Ovary (tissue), 9 donors: ENCODE results near the gene CACNA2D4. TPM values are rescaled to one million over a fixed set of nuclear protein-coding genes. Genes with fewer than 3 reads are reported as not detected.

Source experiments
- DNase-seq, 5 donors: peaks; one replicate each; pipeline ENCODE4 v3.0.0-alpha.2; 2019 to 2020
- H3K27ac ChIP-seq, 2 donors: fragments of 200-600 bp; one replicate each; pipeline versions ENCODE4 v1.5.1 to v1.8.0; 2019 to 2022
- H3K27me3 ChIP-seq: fragments of 200-600 bp; one replicate; pipeline ENCODE4 v1.8.0; 2022
- H3K36me3 ChIP-seq: fragments of 200-600 bp; sonication (generic); one replicate; pipeline ENCODE4 v1.5.1; 2019
- H3K4me1 ChIP-seq: one replicate; pipeline ENCODE4 v1.8.1; 2013; ENCODE audit warnings: mild to moderate bottlenecking, moderate library complexity; ENCODE audit not compliant: insufficient read depth
- H3K4me3 ChIP-seq: fragments of 200-600 bp; sonication (generic); one replicate; pipeline ENCODE4 v1.5.1; 2017
- H3K9me3 ChIP-seq, 2 donors: fragments of 200-600 bp in 1 of 2; sonication (generic) in 1 of 2; one replicate each; pipeline versions ENCODE4 v1.5.1 to v1.8.1; 2013 to 2019; ENCODE audit warnings: mild to moderate bottlenecking in 1 of 2, moderate library complexity in 1 of 2
- CTCF ChIP-seq, 3 donors: fragments of 450-650 bp in 2 of 3; fragments of 200-600 bp in 1 of 3; IDR thresholded peaks; one replicate each; pipeline versions ENCODE4 v1.5.1 to v1.8.0; 2016 to 2022; ENCODE audit warnings: antibody characterized with exemption in 3 of 3, mild to moderate bottlenecking in 1 of 3
- EP300 ChIP-seq: sonication (generic); formaldehyde crosslinking; IDR thresholded peaks from one replicate; pipeline ENCODE4 v1.6.1; 2017; ENCODE audit warnings: antibody characterized with exemption
- POLR2A ChIP-seq: fragments of 450-650 bp; IDR thresholded peaks from one replicate; pipeline ENCODE4 v1.6.1; 2017; ENCODE audit warnings: antibody characterized with exemption, mild to moderate bottlenecking, moderate library complexity
- WGBS, 3 donors: extraction: QIAGEN DNeasy Blood & Tissue Kit in 1 of 3; methylation state at CpG; one replicate each; pipeline versions ENCODE4 v1.1.5 to v1.1.7; 2013 to 2017; 5-methylcytosine and 5-hydroxymethylcytosine counted together
- intact Hi-C, 4 donors: fragments of 100-400 bp; cut with DNase I; formaldehyde crosslinking; loops; one replicate each; pipeline versions ENCODE4 v1.11.0 to v1.15.1; 2022 to 2023
- polyA plus RNA-seq, 2 donors: library from polyadenylated mRNA; stranded (reverse); fragments of 200-250 nt in 1 of 2; fragments of 350-450 nt in 1 of 2; fragmentation: Illumina TruSeq in 1 of 2; extraction: RNeasy Lipid Tissue Mini Kit (QIAGEN cat#74804) in 1 of 2; gene quantifications; one replicate each; pipeline ENCODE4 v1.2.3, GENCODE V29; 2013 to 2014
- total RNA-seq, 7 donors: library from RNA; depleted of rRNA in 2 of 7; stranded (reverse); fragments of >200 nt in 2 of 7; fragmentation: NEBNext Ultra II Directional in 3 of 7; extraction: Animal tissue kit (Norgen Biotek cat#: 25700) in 3 of 7; gene quantifications; one replicate each; pipeline versions ENCODE4 v1.1.0 to v1.2.4, GENCODE V29; 2016 to 2023
- donor health status: DM: no; HTN: no; CAD: no; lungs with moderate emphysema.
- donor health status: DM: no; HTN: no; CAD: no.
- donor health status: Bipolar disorder and iron deficiency.
- donor health status: DM: yes; HTN: yes; CAD: no.
- donor health status: DM: no; HTN: no; CAD: no.
- donor health status: DM: yes; HTN: yes; CAD: no.

The CACNA2D4 gene
- total and polyA plus RNA-seq, 9 donors = 2.1 to 6.8 (median 3.2) TPM

- WGBS, 3 donors = 96 to 99% (median 98%) methylated on average over 2 of the region's 2 CpGs
- Histone ChIP-seq H3K4me3 (no peak overlapping the region), H3K27ac (no peak overlapping the region), H3K4me1 (no peaks in the 10 kb centered on the region), H3K27me3 (no peaks in the 10 kb centered on the region), H3K36me3 (no peaks in the 10 kb centered on the region), H3K9me3 (no peaks in the 10 kb centered on the region)
- TF ChIP-seq CTCF (IDR thresholded peaks at IDR 0.05) (no peak), EP300 (no peak), POLR2A (no peak)
- intact Hi-C loops = no loop called here
- no peak for DNase-seq
Measured at GRCh38 chr12:1747609-1748008, 170.8 kb downstream of the CACNA2D4 start.

DNA sequence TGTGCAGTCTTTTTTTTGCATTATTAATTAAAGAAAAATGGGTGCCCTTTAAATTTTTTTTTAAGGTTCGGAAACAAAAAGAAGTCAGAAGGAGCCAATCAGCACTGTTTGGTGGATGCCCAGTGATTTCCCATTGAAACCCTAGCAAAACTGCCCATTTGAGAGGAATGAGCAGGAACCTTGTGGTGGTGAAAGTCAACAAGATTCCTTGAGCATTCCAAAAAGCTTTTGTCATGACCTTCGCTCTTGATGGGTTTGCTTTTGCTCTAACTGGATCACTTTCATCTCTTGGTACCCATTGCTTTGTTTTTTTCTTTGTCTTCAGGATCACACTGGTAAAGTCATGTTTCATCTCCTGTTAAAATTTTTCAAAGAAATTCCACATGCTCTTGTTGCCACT lies 173.5 kb downstream of the CACNA2D4 start:
- H3K4me1 ChIP-seq = peaks cover 3% of the 10 kb centered on the region
- H3K36me3 ChIP-seq = no peaks in the 10 kb centered on the region
- DNase-seq = no peak
- no peaks in the 10 kb centered on the region for H3K27me3 ChIP-seq
- no peak overlapping the region for H3K27ac ChIP-seq
- TF ChIP-seq POLR2A = no peak
- TF ChIP-seq EP300 = no peak
- no peak for TF ChIP-seq CTCF (IDR thresholded peaks at IDR 0.05)
- H3K9me3 ChIP-seq = no peaks in the 10 kb centered on the region
- intact Hi-C loops = no loop called here
- 96 to 97% (median 96%) methylated on average over 2 of the region's 2 CpGs for WGBS, 3 donors
- H3K4me3 ChIP-seq = no peak overlapping the region

Other genes with a start within 250 kb of the CACNA2D4 start
- gene ADIPOR2, start 227.6 kb downstream of the CACNA2D4 start, total RNA-seq = 10 to 100 TPM; 21.5 to 91.8 (median 42.0) TPM
- 10 to 100 TPM; 25.6 to 65.4 TPM for gene ADIPOR2, start 227.6 kb downstream of the CACNA2D4 start, polyA plus RNA-seq
- not detected for gene LRTM2, start 98.1 kb downstream of the CACNA2D4 start, total RNA-seq
- not detected for gene LRTM2, start 98.1 kb downstream of the CACNA2D4 start, polyA plus RNA-seq
- gene DCP1B, start 85.8 kb upstream of the CACNA2D4 start, total RNA-seq = 10 to 100 TPM; 13.5 to 20.8 (median 17.2) TPM
- 10 to 100 TPM; 15.2 to 22.9 TPM for gene DCP1B, start 85.8 kb upstream of the CACNA2D4 start, polyA plus RNA-seq
- 1 to 10 TPM; 2.5 to 6.8 (median 3.7) TPM for gene CACNA1C, start 134.3 kb upstream of the CACNA2D4 start, total RNA-seq
- gene CACNA1C, start 134.3 kb upstream of the CACNA2D4 start, polyA plus RNA-seq = 1 to 10 TPM; 2.2 to 8.3 TPM